ENCODE measurements around the gene ZNF143.
"Not testable (repeated sequence)": the region's sequence is repeated elsewhere in the genome, so short reads cannot be mapped to it uniquely, and the experiment has no call there.

Gene ZNF143

GRCh38 chr11:9473408-9473807, 12.6 kb downstream of the ZNF143 start:
- DNase-seq, result no peak
- no peaks in the 10 kb centered on the region for H3K4me1 Mint-ChIP-seq (ENCODE audit: low read depth)
- H3K27ac Mint-ChIP-seq, result no peak overlapping the region
- H3K36me3 Mint-ChIP-seq (ENCODE audit: low read depth), result peaks cover 72% of the 10 kb centered on the region
- no peaks in the 10 kb centered on the region for H3K27me3 Mint-ChIP-seq
- no peaks in the 10 kb centered on the region for H3K9me3 Mint-ChIP-seq
- H3K4me3 Mint-ChIP-seq, result no peak overlapping the region

GRCh38 chr11:9479899-9480298, 19.1 kb downstream of the ZNF143 start:
- no peak for DNase-seq
- H3K27me3 Mint-ChIP-seq, result no peaks in the 10 kb centered on the region
- no peaks in the 10 kb centered on the region for H3K4me1 Mint-ChIP-seq (ENCODE audit: low read depth)
- peaks cover 70% of the 10 kb centered on the region for H3K36me3 Mint-ChIP-seq (ENCODE audit: low read depth)
- H3K27ac Mint-ChIP-seq, result peak overlapping the region; percentile 11
- H3K9me3 Mint-ChIP-seq, result no peaks in the 10 kb centered on the region
- no peak overlapping the region for H3K4me3 Mint-ChIP-seq

- H3K36me3 Mint-ChIP-seq (ENCODE audit: low read depth), result peaks cover 62% of the 10 kb centered on the region
- no peak overlapping the region for H3K4me3 Mint-ChIP-seq
- no peaks in the 10 kb centered on the region for H3K27me3 Mint-ChIP-seq
- no peaks in the 10 kb centered on the region for H3K9me3 Mint-ChIP-seq
- DNase-seq, result no peak
- H3K27ac Mint-ChIP-seq, result no peak overlapping the region
- H3K4me1 Mint-ChIP-seq (ENCODE audit: low read depth), result no peaks in the 10 kb centered on the region
Observed at GRCh38 chr11:9489080-9489765, 28.4 kb downstream of the ZNF143 start.

GRCh38 chr11:9490376-9490775, 29.6 kb downstream of the ZNF143 start:
- H3K36me3 Mint-ChIP-seq (ENCODE audit: low read depth), result peaks cover 65% of the 10 kb centered on the region
- H3K27ac Mint-ChIP-seq, result no peak overlapping the region
- H3K4me1 Mint-ChIP-seq (ENCODE audit: low read depth), result no peaks in the 10 kb centered on the region
- H3K27me3 Mint-ChIP-seq, result no peaks in the 10 kb centered on the region
- no peak overlapping the region for H3K4me3 Mint-ChIP-seq
- H3K9me3 Mint-ChIP-seq, result no peaks in the 10 kb centered on the region
- no peak for DNase-seq

GRCh38 chr11:9493492-9493891, 32.7 kb downstream of the ZNF143 start:
- Mint-ChIP-seq H3K4me1 (ENCODE audit: low read depth) (no peaks in the 10 kb centered on the region), H3K36me3 (ENCODE audit: low read depth) (peaks cover 73% of the 10 kb centered on the region), H3K27me3 (no peaks in the 10 kb centered on the region), H3K27ac (peak overlapping the region; percentile 45), H3K4me3 (no peak overlapping the region), H3K9me3 (no peaks in the 10 kb centered on the region)
- DNase-seq, result no peak

- Mint-ChIP-seq H3K4me1 (ENCODE audit: low read depth) (no peaks in the 10 kb centered on the region), H3K36me3 (ENCODE audit: low read depth) (peaks cover 76% of the 10 kb centered on the region), H3K27ac (no peak overlapping the region), H3K4me3 (no peak overlapping the region), H3K9me3 (no peaks in the 10 kb centered on the region), H3K27me3 (no peaks in the 10 kb centered on the region)
- no peak for DNase-seq
Observed at GRCh38 chr11:9494316-9494715, 33.5 kb downstream of the ZNF143 start.

GRCh38 chr11:9495803-9496514, 35.1 kb downstream of the ZNF143 start:
- no peak for DNase-seq
- Mint-ChIP-seq H3K9me3 (no peaks in the 10 kb centered on the region), H3K36me3 (ENCODE audit: low read depth) (peaks cover 79% of the 10 kb centered on the region), H3K27me3 (no peaks in the 10 kb centered on the region), H3K4me1 (ENCODE audit: low read depth) (no peaks in the 10 kb centered on the region), H3K27ac (no peak overlapping the region), H3K4me3 (no peak overlapping the region)

GRCh38 chr11:9498457-9499078, 37.8 kb downstream of the ZNF143 start:
- Mint-ChIP-seq H3K36me3 (ENCODE audit: low read depth) (peaks cover 91% of the 10 kb centered on the region), H3K9me3 (no peaks in the 10 kb centered on the region), H3K27me3 (no peaks in the 10 kb centered on the region), H3K27ac (no peak overlapping the region), H3K4me3 (no peak overlapping the region), H3K4me1 (ENCODE audit: low read depth) (no peaks in the 10 kb centered on the region)
- no peak for DNase-seq

GRCh38 chr11:9506489-9507276, 45.9 kb downstream of the ZNF143 start:
- Mint-ChIP-seq H3K4me1 (ENCODE audit: low read depth) (peaks cover 10% of the 10 kb centered on the region), H3K36me3 (ENCODE audit: low read depth) (peaks cover 62% of the 10 kb centered on the region), H3K4me3 (no peak overlapping the region), H3K9me3 (no peaks in the 10 kb centered on the region), H3K27me3 (no peaks in the 10 kb centered on the region), H3K27ac (no peak overlapping the region)
- peak; percentile 76 for DNase-seq

GRCh38 chr11:9507277-9507580, 46.4 kb downstream of the ZNF143 start:
- Mint-ChIP-seq H3K9me3 (no peaks in the 10 kb centered on the region), H3K27ac (no peak overlapping the region), H3K36me3 (ENCODE audit: low read depth) (peaks cover 65% of the 10 kb centered on the region), H3K27me3 (no peaks in the 10 kb centered on the region), H3K4me3 (no peak overlapping the region), H3K4me1 (ENCODE audit: low read depth) (peaks cover 10% of the 10 kb centered on the region)
- DNase-seq, result no peak

GRCh38 chr11:9509041-9509440, 48.2 kb downstream of the ZNF143 start:
- Mint-ChIP-seq H3K9me3 (no peaks in the 10 kb centered on the region), H3K27ac (no peak overlapping the region), H3K36me3 (ENCODE audit: low read depth) (peaks cover 67% of the 10 kb centered on the region), H3K4me1 (ENCODE audit: low read depth) (peaks cover 10% of the 10 kb centered on the region), H3K4me3 (no peak overlapping the region), H3K27me3 (no peaks in the 10 kb centered on the region)
- no peak for DNase-seq

- no peaks in the 10 kb centered on the region for H3K27me3 Mint-ChIP-seq
- H3K36me3 Mint-ChIP-seq (ENCODE audit: low read depth), result peaks cover 72% of the 10 kb centered on the region
- peaks cover 6% of the 10 kb centered on the region for H3K4me1 Mint-ChIP-seq (ENCODE audit: low read depth)
- H3K4me3 Mint-ChIP-seq, result no peak overlapping the region
- H3K9me3 Mint-ChIP-seq, result no peaks in the 10 kb centered on the region
- no peak overlapping the region for H3K27ac Mint-ChIP-seq
- no peak for DNase-seq
Observed at GRCh38 chr11:9512370-9513019, 51.7 kb downstream of the ZNF143 start.

- H3K27me3 Mint-ChIP-seq; H3K27ac Mint-ChIP-seq; H3K4me3 Mint-ChIP-seq; DNase-seq; H3K4me1 Mint-ChIP-seq (ENCODE audit: low read depth); H3K9me3 Mint-ChIP-seq: not testable (repeated sequence)
- peaks cover 70% of the 10 kb centered on the region for H3K36me3 Mint-ChIP-seq (ENCODE audit: low read depth)
Observed at GRCh38 chr11:9514576-9514975, 53.8 kb downstream of the ZNF143 start.

GRCh38 chr11:9516113-9516512, 55.3 kb downstream of the ZNF143 start:
- Mint-ChIP-seq H3K4me3 (no peak overlapping the region), H3K27me3 (no peaks in the 10 kb centered on the region), H3K27ac (no peak overlapping the region), H3K4me1 (ENCODE audit: low read depth) (no peaks in the 10 kb centered on the region), H3K9me3 (no peaks in the 10 kb centered on the region), H3K36me3 (ENCODE audit: low read depth) (peaks cover 69% of the 10 kb centered on the region)
- DNase-seq, result no peak
